ENCODE results near the gene SLC9C2.
"Not testable (repeated sequence)": the region's sequence is repeated elsewhere in the genome, so short reads cannot be mapped to it uniquely, and the experiment has no call there.

The SLC9C2 gene

DNA sequence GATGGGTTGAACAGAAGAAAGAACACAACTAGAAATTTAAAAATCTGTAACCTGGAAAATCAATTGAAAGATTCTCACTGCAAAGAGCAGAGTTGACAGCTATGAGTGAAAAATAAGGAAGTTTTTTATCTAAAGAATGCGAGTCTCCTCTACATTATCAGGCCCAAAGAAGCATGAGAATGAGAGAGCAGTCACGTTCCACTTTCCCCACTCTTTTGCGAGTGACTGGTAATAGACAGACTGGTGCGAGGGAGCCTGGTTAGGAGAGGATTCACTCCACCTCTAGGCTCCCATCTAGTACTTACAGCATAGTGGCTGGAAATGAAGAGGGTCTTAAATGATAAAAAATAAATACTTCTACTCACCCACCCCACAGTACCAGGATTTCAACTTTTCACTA is 73.8 kb downstream of the SLC9C2 start:
- DNase-seq (ENCODE audit: low read depth): no peak

DNA sequence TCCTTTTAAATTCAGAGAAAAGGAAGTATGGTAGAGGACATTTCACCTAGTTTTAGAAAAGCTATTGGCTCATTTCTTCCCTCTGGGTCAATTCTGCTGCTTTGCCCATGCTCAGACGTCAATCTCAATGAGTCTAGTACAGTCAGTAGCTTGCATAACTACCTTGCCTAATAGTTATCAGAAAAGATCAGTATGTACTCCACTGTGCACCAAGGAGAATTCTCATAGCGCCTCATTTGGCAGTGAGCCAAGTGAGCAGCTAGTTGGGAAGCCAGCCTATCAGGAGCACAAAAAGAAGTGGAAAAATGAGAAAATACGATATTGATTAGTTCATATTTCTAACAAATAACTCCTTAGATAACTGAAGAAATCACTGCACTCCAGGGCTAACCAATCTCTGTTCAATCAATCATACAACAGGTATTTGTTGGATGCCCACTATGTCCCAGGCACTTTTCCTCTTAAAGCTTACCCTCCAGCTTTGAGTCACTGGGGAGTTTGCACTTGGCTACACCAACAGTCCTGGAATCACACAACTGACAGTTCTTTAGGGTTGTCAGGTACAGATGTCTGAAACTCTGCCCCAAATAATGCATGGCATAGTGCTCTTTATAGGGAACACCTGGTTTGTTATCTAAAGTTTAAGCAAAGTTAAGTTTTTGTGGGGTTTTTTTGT is 75.6 kb downstream of the SLC9C2 start:
- DNase-seq (ENCODE audit: low read depth): no peak

DNA sequence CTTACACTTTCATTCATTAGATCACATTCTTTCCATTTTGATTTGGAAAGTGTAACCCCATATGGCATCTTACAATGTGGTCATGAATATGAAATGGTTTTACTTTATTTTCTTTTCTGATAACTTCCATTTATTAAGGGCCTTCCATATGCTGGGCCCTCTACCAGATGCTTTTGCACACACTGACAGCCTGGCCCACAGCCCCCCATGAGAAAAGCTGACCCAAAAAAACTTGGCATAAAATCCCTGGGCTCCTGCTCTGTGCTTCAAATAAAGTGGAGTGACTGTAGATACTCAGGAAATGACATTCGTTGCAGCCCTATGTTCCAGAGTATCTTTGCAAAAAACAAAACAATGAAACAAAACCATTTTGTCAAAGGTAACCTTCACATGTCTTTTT is 76.9 kb downstream of the SLC9C2 start:
- no peak for DNase-seq (ENCODE audit: low read depth)

DNA sequence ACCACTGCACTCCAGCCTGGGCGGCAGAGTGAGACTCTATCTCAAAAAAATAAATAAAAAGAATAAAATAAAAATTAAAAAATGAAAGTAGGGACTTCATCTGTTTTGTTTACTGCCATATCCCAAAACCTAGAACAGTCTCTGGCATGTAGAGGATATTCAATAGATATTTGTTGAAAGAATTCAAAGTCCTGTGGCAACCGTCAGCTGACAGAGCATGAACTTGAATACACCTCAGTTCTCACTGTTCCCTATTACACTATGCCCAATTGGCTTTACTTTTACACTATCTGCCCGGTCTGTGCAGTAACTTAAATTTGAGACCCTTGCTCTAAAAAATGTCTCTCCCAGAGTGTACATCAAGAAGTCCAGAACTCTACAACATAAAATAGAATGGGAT is 79.5 kb downstream of the SLC9C2 start:
- DNase-seq (ENCODE audit: low read depth): no peak

DNA sequence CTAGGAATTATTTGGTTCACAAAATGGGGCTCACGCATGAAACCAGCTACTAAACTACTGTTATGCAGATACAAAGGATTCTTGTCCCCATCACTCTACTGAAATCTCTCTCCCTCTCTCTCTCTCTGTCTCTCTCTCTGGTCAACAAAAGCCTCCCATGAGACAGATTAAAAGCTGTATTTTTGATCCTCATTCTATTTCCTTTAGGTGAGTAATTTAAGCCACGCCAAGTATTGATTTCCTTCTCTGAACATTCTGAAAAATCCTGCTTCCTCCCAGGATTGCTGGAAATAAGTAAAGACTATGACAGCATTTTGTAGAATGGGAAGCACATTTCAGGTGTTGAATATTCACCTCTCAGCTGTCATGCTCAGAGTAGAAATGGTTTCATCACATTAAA is 82.1 kb downstream of the SLC9C2 start:
- no peak for DNase-seq (ENCODE audit: low read depth)

- not testable (repeated sequence) for DNase-seq (ENCODE audit: low read depth)
Measured at GRCh38 chr1:173514503-173514902, 88.4 kb downstream of the SLC9C2 start.

- no peak for DNase-seq (ENCODE audit: low read depth)
Measured at GRCh38 chr1:173509797-173510196, 93.1 kb downstream of the SLC9C2 start.

DNA sequence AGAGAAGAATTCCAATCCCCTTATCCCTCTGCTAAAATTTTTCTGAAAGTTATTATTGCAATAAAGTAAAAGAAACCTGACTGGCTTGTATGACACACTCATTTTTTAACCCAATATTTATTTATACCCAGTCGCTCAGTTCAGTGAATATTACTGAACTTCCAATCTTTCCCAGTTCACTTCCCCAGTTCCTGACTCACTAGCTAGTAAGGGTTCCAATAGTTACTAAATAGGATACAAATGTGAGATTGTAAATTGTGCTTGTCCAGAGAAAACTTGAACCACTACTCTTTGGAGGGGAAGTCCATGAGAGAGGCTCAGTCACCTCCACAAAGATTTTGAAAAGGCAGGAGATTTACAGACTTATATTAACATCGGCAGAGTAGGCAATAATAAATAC is 94.3 kb downstream of the SLC9C2 start:
- no peak for DNase-seq (ENCODE audit: low read depth)

DNA sequence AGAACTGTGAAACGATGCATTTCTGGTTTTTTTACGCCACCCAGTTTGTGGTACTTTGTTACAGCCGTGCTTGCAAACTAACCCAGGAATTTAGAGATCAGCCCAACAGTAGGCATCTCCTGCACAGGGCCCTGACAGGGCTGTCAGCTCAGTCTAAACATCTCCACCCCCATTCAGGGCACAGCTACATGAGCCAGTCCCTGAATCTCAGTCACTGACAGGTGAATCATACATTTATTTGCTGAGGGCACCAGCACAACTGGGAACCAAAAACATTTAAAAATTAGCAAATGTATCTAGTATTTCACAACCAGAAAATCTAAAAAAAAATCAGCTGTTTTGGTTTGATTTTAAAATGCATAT is 95.0 kb downstream of the SLC9C2 start:
- DNase-seq (ENCODE audit: low read depth): no peak

DNA sequence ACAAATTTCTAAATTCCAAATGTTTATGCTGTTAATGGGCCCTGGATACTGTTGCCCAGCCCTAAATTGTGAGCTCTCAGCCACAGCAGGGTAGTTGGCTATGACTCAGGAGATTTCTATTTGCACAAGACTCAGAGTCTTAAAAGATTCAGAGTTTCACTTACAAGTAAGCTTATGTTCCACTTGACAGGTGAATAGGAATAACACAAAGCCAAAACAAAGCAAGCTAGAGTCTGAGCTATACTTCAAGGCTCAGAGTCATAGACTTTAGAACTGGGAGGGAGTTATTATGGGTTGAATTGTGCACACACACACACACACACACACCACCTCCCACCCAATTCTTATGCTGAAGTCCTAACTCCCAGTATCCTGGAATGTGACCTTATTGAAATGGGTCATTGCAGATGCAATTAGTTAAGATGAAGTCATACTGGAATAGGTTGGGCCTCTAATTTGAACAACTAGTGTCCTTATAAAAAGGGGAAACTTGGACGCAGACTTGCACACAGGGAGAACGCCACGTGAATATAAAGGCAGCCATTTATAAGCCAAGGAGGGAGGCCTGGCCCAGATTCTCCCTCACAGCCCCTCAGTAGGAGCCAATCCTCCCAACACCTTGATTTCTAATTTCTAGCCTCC is 95.5 kb downstream of the SLC9C2 start:
- no peak for DNase-seq (ENCODE audit: low read depth)

- no peak for DNase-seq (ENCODE audit: low read depth)
Measured at GRCh38 chr1:173506437-173506836, 96.4 kb downstream of the SLC9C2 start.

- DNase-seq (ENCODE audit: low read depth): no peak
Measured at GRCh38 chr1:173505391-173505790, 97.5 kb downstream of the SLC9C2 start.

- no peak for DNase-seq (ENCODE audit: low read depth)
Measured at GRCh38 chr1:173504268-173504667, 98.6 kb downstream of the SLC9C2 start.

GRCh38 chr1:173503391-173503790 is 99.5 kb downstream of the SLC9C2 start:
- DNase-seq (ENCODE audit: low read depth): no peak

GRCh38 chr1:173502104-173502503 is 100.8 kb downstream of the SLC9C2 start:
- DNase-seq (ENCODE audit: low read depth): no peak

DNA sequence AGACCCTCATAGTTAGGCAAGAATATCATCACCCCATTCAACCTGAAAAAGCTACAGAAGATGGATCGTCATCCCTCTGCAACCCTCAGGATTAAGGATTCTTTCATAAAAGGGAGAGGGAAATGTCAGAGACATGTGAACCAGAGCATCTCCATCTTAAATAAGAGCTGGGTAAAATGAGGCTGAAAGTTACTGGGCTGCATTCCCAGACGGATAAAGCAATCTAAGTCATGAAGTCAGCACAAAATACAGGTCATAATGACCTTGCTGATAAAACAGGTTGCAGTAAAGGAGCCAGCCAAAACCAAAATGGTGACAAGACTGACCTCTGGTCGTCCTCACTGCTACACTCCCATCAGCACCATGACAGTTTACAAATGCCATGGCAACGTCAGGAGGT is 103.1 kb downstream of the SLC9C2 start:
- DNase-seq (ENCODE audit: low read depth): no peak

DNA sequence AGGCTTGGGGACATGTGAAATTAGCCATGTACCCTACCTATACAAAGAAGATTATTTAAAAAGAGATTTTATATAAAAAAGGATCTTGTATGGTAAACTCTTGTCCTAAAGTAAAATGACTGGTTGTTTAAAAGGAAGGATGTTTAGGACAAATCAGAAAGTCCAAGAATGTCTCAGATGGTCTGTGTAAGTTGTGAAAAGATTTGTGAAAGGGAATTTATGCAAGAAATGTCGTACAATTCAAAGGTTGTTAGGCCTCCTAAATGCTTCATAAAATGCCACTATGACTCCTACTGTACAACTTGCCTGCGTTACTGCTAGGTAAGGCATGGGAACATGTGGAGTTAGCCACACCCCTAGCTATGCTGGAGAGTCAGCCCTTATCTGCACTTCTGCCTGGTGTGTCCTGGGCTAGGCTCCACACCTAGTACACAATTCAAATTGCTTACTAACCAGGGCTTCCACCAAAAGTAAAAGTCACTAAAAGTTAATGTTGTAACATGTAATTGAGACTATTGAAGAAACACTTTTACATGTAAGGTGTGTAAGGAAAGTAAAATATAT is 106.0 kb downstream of the SLC9C2 start:
- DNase-seq (ENCODE audit: low read depth): no peak

- no peak for DNase-seq (ENCODE audit: low read depth)
Measured at GRCh38 chr1:173495609-173496267, 107.1 kb downstream of the SLC9C2 start.

- not testable (repeated sequence) for DNase-seq (ENCODE audit: low read depth)
Measured at GRCh38 chr1:173493125-173493524, 109.7 kb downstream of the SLC9C2 start.

GRCh38 chr1:173491508-173491907 is 111.4 kb downstream of the SLC9C2 start:
- DNase-seq (ENCODE audit: low read depth): no peak

- no peak for DNase-seq (ENCODE audit: low read depth)
Measured at GRCh38 chr1:173489929-173490328, 112.9 kb downstream of the SLC9C2 start.

DNA sequence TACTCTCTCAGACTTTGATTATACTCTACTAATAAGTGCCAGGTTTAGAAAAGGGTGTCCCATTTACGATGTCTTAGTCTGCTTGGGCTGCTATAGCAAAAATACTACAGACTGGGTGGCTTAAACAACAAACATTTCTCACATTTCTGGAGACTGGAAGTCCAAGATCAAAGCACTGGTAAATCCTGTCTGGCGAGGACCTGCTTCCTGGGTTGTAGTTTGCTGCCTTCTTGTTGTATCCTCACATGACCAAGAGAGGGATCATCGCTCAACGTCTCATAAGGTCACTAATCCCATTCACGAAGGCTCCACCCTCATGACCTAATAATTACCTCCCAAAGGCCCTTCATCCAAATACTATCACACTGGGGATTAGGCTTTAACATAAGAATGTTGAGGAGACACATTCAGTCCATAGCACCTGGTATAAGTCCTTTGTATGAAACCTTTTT is 113.7 kb downstream of the SLC9C2 start:
- no peak for DNase-seq (ENCODE audit: low read depth)

- DNase-seq (ENCODE audit: low read depth): no peak
Measured at GRCh38 chr1:173488001-173488400, 114.9 kb downstream of the SLC9C2 start.

All from stimulated activated CD8-positive, alpha-beta memory T cell treated with anti-CD3 and anti-CD28 coated beads, Interleukin-12 subunit alpha, Interleukin-12 subunit beta, amount 100 ng/mL, for 1 hour (primary cell).